K562 (cell line): Measurements from ENCODE around the gene GRIK5. TPM values are rescaled to one million over a fixed set of nuclear protein-coding genes. Genes with fewer than 3 reads are reported as not detected.
A peak's percentile ranks its signal among the peaks of the same experiment; 100 is the strongest.

Experiments used
- BCOR ChIP-seq: fragments of 450-650 bp; IDR thresholded peaks from 2 replicates; pipeline ENCODE4 v1.6.1; 2016
- CC2D1A ChIP-seq: fragments of 450-650 bp; IDR thresholded peaks from 2 replicates; pipeline ENCODE4 v1.6.1; 2017; ENCODE audit warnings: mild to moderate bottlenecking
- CTCFL ChIP-seq: IDR thresholded peaks from 2 replicates; pipeline ENCODE4 v1.6.1; 2011; ENCODE audit warnings: borderline replicate concordance, low read depth, mild to moderate bottlenecking, moderate library complexity, low read length; ENCODE audit not compliant: insufficient read depth, poor library complexity, severe bottlenecking
- DDX20 ChIP-seq: fragments of 450-650 bp; IDR thresholded peaks from 2 replicates; pipeline ENCODE4 v1.6.1; 2016; ENCODE audit warnings: missing genetic modification characterization, low read depth, mild to moderate bottlenecking, missing compliant biosample characterization, moderate library complexity
- ELK3 ChIP-seq: fragments of 450-650 bp; formaldehyde crosslinking; IDR thresholded peaks from 2 replicates; pipeline ENCODE4 v1.4.0; 2020; ENCODE audit warnings: mild to moderate bottlenecking
- GATA2 ChIP-seq: sonication (generic); formaldehyde crosslinking; IDR thresholded peaks from 2 replicates; pipeline ENCODE4 v1.4.0; 2020; ENCODE audit warnings: mild to moderate bottlenecking, missing genetic modification reagents
- HDAC1 ChIP-seq, 2 experiments: fragments of 450-650 bp; IDR thresholded peaks; 2 replicates each; pipeline ENCODE4 v1.6.1; 2016 to 2017; ENCODE audit warnings: inconsistent platforms in 1 of 2, mild to moderate bottlenecking in 1 of 2, moderate library complexity in 1 of 2
- L3MBTL2 ChIP-seq: fragments of 450-650 bp; IDR thresholded peaks from 2 replicates; pipeline ENCODE4 v1.6.1; 2016; ENCODE audit warnings: mild to moderate bottlenecking, moderate library complexity
- NR1H2 ChIP-seq: sonication (generic); formaldehyde crosslinking; IDR thresholded peaks from 2 replicates; pipeline ENCODE4 v1.4.0; 2020; ENCODE audit warnings: mild to moderate bottlenecking, missing genetic modification reagents
- PKNOX1 ChIP-seq: fragments of 450-650 bp; IDR thresholded peaks from 2 replicates; pipeline ENCODE4 v1.6.1; 2016
- RNF2 ChIP-seq: sonication (generic); IDR thresholded peaks from 2 replicates; pipeline ENCODE4 v1.6.1; 2016
- RNF219 ChIP-seq: fragments of 250-450 bp; sonication (Bioruptor Pico); IDR thresholded peaks from 2 replicates; pipeline ENCODE4 v1.5.0; 2022; ENCODE audit warnings: mild to moderate bottlenecking
- SRSF3 ChIP-seq: fragments of 200-400 bp; formaldehyde crosslinking; IDR thresholded peaks from 2 replicates; pipeline ENCODE4 v1.6.1; 2016; ENCODE audit warnings: mild to moderate bottlenecking, low read length, moderate library complexity; ENCODE audit not compliant: insufficient read depth
- TEAD1 ChIP-seq, 2 experiments: fragments of 450-650 bp in 1 of 2; sonication (generic) in 1 of 2; formaldehyde crosslinking; IDR thresholded peaks; 2 replicates each; pipeline versions ENCODE4 v1.4.0 to v1.8.0; 2020 to 2022; ENCODE audit warnings: mild to moderate bottlenecking in 2 of 2, missing genetic modification reagents in 1 of 2
- ZNF253 ChIP-seq: fragments of 250-450 bp; sonication (Bioruptor Pico); conservative IDR thresholded peaks from 2 replicates; pipeline ENCODE4 v1.6.1; 2021; ENCODE audit warnings: mild to moderate bottlenecking
- polyA plus RNA-seq, 8 experiments: library from polyadenylated mRNA; depleted of rRNA in 4 of 8; stranded (reverse) in 5 of 8; unstranded in 3 of 8; fragments of >200 nt; fragmentation: Nextera tagmentation in 2 of 8; fragmentation: Illumina TruSeq in 1 of 8; extraction: Ambion mirVana in 2 of 8; extraction: Trizol in 1 of 8; gene quantifications; 2 replicates each; pipeline versions ENCODE4 v1.2.1 to v1.2.3, GENCODE V29; 2011 to 2014; ENCODE audit warnings: inconsistent platforms in 1 of 8, missing spikeins in 1 of 8
- total RNA-seq, 7 experiments: library from RNA; depleted of rRNA in 6 of 7; stranded (reverse); fragments of >200 nt in 6 of 7; fragmentation: Illumina TruSeq in 2 of 7; extraction: Trizol in 2 of 7; gene quantifications; 2 replicates each; pipeline versions ENCODE4 v1.2.1 to v1.2.3, GENCODE V29; 2011 to 2021; ENCODE audit warnings: low replicate concordance in 1 of 7
- TF ChIP-seq, protein P1 (sequence below): fragments of 250-450 bp; sonication (Bioruptor Pico); IDR thresholded peaks from 2 replicates; pipeline ENCODE4 v1.9.0; 2021; ENCODE audit warnings: mild to moderate bottlenecking, inconsistent platforms
- TF ChIP-seq, protein P2 (sequence below): fragments of 250-450 bp; sonication (Bioruptor Pico); IDR thresholded peaks from 2 replicates; pipeline ENCODE4 v1.9.0; 2021; ENCODE audit warnings: mild to moderate bottlenecking

Gene GRIK5
- total and polyA plus RNA-seq, 9 of the 15 experiments (the other 6 are each of a cell fraction or from before 2014, with no cell fraction given) = 0.04 to 0.55 (median 0.27) TPM; not detected in 2

DNA sequence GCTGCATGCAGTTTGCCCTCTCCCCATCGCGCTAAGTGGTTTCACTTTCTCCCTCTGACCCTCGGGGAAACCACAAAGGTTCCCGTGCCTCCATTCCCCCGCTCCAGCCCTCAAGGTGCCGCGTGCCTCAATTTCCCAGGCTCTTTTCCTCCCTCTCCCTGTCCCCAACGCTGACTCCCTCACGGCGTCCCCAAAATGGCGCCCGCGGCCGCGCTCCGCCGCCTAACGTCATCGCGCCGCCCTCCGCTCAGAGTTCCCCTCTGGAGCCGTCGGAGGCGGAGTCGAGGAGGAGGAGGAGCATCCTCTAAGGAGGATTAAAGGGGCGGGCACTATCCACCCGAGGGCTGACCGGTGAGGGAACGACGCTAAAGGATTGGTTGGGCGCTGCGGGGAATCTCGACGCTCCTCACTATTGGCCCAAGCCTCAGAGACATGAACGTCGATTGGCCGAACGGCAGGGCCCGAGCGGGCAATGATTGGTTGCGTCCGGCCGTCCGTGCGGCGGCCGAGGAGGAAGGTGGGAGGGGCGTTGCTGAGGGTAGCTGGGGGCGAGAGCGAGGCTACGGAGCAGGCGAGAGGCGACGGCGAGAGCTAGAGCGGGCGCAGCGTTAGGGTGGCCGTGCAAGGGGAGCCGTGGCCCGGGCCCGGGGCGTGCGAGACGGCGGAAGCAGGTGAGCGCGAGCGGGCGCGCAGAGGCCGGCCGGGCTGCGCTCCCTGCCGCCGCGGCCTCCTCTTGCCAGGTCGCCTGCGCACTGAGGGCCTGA lies 5.8 kb upstream of the GRIK5 start, which contains the start of gene ZNF574 (continued):
- TF ChIP-seq GATA2 (CRISPR knock-in tag) = no peak
- TF ChIP-seq RNF219 (CRISPR knock-in tag) = no peak
- TF ChIP-seq ZNF253 = no peak
- no peak for TF ChIP-seq L3MBTL2
- TF ChIP-seq HDAC1 (IDR thresholded peaks at IDR 0.05) = peak in 1 of 2 experiments; percentile 3; a peak in 1 of 4 replicates
- TF ChIP-seq RNF2 = no peak
- TF ChIP-seq, protein P1, sequence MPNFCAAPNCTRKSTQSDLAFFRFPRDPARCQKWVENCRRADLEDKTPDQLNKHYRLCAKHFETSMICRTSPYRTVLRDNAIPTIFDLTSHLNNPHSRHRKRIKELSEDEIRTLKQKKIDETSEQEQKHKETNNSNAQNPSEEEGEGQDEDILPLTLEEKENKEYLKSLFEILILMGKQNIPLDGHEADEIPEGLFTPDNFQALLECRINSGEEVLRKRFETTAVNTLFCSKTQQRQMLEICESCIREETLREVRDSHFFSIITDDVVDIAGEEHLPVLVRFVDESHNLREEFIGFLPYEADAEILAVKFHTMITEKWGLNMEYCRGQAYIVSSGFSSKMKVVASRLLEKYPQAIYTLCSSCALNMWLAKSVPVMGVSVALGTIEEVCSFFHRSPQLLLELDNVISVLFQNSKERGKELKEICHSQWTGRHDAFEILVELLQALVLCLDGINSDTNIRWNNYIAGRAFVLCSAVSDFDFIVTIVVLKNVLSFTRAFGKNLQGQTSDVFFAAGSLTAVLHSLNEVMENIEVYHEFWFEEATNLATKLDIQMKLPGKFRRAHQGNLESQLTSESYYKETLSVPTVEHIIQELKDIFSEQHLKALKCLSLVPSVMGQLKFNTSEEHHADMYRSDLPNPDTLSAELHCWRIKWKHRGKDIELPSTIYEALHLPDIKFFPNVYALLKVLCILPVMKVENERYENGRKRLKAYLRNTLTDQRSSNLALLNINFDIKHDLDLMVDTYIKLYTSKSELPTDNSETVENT (CRISPR knock-in tag) = peak; percentile 96
- TF ChIP-seq ELK3 (CRISPR knock-in tag) = no peak
- TF ChIP-seq, protein P2, sequence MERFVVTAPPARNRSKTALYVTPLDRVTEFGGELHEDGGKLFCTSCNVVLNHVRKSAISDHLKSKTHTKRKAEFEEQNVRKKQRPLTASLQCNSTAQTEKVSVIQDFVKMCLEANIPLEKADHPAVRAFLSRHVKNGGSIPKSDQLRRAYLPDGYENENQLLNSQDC (CRISPR knock-in tag) = no peak; the same call in 1 of the 2 replicates
- TF ChIP-seq CC2D1A = no peak
- no peak for TF ChIP-seq DDX20 (tag)
- peak; percentile 89 for TF ChIP-seq PKNOX1
- TF ChIP-seq BCOR = no peak; the same call in 1 of the 2 replicates
- no peak for TF ChIP-seq CTCFL
- TF ChIP-seq NR1H2 (CRISPR knock-in tag) = no peak
- TF ChIP-seq TEAD1 (CRISPR knock-in tag; IDR thresholded peaks at IDR 0.05) = 0 out of 4 replicates have a peak, but pooled peaks of 1 of the 2 experiments have one; percentile 33
- no peak for TF ChIP-seq SRSF3
